Skin epidermis (tissue), 12 donors: ENCODE data around the gene PLCL2.
A peak's percentile ranks its signal among the peaks of the same experiment; 100 is the strongest.

ENCODE experiments used
- H3K27ac ChIP-seq, 21 experiments: fragments of 200-600 bp; sonication (generic) in 11 of 21; one replicate each; pipeline ENCODE4 v1.5.0; 2020; ENCODE audit warnings: mild to moderate bottlenecking in 3 of 21, inconsistent platforms in 2 of 21, moderate library complexity in 2 of 21
- H3K4me3 ChIP-seq, 7 experiments: fragments of 200-600 bp; sonication (generic) in 2 of 7; one replicate each; pipeline ENCODE4 v1.5.0; 2020; ENCODE audit warnings: inconsistent platforms in 2 of 7, mild to moderate bottlenecking in 2 of 7, moderate library complexity in 1 of 7

PLCL2 gene

DNA sequence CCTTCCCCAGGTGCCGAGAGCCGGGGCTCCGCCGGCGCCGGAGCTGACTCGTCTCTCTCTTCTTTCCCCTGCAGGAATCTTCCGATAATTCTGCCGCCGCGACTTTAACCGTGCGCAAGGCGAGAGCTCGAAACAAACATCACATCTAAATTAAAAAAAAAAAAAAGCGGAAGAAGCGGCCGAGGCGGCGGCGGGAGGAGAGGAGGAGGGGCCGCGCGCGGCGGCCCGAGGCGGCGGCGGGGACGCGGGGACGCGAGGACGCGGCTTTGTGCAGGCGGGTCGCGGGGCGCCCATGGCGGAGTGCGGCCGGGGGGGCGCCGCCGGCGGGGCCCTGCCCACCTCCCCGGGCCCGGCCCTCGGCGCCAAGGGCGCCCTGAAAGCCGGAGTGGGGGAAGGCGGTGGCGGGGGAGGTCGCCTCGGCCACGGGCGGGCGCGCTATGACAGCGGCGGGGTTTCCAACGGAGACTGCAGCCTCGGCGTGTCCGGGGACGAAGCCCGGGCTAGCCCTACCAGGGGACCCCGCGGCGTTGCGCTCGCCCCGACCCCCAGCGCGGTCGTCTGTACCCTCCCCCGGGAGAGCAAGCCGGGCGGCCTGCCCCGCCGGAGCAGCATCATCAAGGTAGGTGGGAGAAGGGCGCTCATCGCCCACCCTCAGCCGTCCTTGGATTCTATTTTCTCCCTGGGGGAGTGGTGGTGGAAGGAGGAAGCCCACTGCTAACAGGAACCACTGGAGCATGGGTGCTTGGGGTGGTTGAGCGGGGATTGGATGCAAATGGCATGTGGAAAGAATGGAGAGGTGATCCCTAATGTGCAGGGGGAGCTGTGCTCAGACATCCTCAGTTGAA lies at the start of gene PLCL2:
PLCL2 (plus strand) TSS at position 208 of the 845 bp plus-strand sequence; CDS start at position 293, 85 bp downstream.
- Histone ChIP-seq H3K4me3 (peak within 1 kb of the TSS; percentile 52 to 79 (median 65)), H3K27ac (peak within 1 kb of the TSS; percentile 81 to 98 (median 90))

DNA sequence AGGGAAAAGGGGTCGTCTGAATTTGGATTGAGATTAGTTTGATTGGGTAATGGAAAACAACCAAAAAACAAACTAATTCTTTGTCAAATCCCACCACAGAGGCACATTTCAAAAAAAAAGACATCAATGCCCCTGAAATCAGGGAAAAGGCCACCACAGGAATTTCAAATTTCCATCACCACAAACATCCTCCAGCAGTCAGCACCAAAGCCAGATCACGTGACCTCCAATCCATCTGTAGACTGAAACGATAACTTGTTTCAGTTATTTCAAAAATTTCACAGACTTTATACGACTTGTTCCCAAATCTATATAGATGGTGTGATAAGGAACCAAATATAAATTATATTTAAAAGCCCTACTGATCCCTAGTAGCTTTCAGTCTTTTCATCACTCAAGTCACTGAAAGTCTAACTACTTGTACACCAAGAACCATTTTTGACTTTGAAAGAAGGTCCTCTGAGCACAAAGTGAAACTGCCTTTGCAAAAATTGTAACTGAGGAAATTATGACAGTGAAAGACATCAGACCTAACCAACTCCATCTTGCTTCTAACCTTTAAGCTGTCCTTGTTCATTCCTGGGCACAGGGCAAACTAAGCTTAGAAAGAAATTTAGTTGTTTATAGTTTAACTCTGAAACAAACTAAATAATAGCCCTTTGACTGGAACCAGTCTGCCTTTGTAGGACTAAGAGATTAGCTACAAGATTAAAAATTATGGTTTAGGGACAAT lies 48.1 kb upstream of the PLCL2 start:
- H3K27ac ChIP-seq, result no peak overlapping the region

DNA sequence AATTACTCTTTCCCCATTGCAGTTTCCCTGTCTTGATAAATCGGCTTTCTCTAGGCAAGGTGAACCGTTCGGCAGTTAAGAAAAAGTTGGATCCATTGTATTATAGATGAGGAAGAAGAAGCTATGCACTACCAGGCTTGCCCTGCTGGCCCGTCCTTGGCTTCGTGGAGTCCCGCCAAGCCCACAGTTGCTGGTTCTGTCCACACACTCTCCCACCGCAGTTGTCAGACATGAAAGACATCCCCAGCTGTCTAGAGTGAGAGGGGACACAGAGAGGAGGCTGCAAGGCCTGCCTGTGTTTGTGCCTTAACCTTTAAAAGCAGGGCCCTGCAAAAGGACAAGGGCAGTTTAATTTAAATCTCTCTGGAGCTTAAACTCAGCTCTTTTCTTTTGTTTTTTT lies 47.2 kb upstream of the PLCL2 start:
- Histone ChIP-seq H3K4me3 (no peak overlapping the region), H3K27ac (no peak overlapping the region)

More for the DNA sequence above, 48.1 kb upstream of the PLCL2 start:
- H3K4me3 ChIP-seq, result no peak overlapping the region

DNA sequence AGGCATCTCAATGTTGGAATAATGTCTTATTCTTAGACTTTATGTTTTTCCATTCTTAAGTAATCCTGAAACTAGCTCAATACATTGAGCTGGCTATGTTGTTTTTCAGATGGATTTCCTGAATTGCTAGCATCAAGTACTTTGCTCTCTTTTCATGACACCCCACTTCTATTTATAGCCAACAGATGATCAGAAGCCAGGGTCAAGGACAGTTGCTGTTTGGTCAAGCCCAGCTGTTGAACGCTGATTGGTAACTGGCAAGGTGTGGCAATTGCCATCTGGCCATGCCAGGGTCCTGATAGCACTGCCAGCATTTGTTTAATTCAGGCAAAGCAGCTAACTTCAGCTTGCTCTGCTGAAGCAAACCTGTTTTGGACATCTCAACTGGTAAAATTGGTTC lies 46.2 kb upstream of the PLCL2 start:
- no peak overlapping the region for H3K27ac ChIP-seq
- no peak overlapping the region for H3K4me3 ChIP-seq

DNA sequence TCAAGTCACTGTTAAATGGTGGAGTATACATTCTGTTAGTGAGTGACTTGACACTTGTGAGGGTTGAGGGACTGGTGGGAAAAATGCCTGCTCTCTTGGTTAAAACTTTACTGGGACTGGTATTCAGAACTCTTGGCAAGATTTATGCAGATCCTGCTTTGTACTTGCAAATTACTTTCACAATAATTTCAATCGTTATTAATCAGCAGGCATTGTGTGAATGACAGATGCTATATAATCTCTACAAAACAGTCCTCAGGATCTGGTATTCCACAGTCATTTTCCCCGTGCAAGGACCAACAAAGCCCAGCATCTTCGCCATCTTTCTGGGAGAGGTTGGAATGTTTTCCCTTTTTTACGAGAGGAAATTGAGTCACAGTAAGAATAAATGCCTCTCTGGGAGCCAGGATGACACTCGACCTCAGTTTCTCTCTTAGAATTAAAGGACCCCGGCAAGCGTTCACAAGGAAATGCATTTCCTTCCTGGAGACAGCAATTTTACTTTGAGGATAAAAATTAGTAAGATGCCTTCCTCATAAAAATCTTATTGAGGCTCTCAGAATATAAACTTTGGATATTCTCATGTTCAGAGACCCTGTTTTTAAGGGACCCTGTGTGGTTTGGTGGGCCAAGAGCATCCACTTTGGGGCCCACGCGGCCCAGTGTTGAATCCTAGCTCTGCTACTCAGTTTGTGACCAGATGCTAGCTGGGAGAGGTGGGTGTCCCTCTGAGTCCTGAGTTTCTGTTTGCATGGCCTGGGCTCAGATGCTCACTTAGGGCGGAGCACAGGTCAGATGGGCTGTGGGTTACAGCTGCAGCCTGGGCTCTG lies 45.3 kb upstream of the PLCL2 start:
- H3K27ac ChIP-seq, result no peak overlapping the region
- no peak overlapping the region for H3K4me3 ChIP-seq

DNA sequence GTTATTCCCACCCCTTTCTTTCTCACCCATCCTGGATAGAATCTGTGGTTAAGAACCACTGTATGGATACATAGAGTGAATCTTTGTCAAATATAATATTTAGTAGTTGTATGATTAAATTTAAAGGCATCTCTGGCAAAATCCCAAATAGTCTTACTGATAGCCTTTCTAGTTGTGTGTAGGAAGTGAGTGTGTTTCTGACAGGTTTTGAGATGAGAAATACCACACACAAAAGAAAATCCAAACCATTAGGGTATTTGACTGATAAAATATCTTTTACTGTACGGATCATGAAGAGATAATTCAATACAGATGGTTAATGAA lies 44.7 kb upstream of the PLCL2 start:
- Histone ChIP-seq H3K4me3 (no peak overlapping the region), H3K27ac (no peak overlapping the region)

DNA sequence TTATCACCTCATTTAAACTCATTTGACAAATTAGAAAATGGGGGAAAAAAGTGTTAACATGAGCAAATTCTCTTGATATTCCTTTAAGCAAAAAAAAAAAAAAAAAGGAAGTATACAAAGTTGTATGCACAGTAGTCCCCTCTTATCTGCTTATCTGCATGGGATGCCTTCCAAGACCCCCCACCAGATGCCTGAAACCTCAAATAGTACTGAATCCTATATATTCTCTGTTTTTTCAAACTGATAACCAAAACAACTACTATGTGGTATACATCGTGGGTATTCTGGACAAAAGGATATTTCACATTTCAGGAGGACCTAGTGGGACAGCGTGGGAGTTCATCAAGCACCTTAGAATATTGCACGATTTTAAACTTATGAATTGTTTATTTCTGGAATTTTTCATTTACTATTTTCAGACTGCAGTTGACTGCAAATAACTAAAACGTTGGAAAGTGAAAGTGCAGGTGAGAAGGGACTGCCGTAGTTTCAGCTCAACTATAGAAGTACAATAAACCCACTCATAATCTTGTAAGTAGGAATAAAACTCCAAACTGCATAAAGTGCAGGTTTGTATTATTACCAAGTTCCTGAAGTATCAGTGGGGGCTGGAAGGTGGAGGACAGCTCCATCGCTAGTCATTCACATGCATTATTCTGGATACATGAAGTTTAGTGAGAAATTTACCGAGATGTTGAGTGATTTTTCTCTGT lies 43.6 kb upstream of the PLCL2 start:
- Histone ChIP-seq H3K4me3 (no peak overlapping the region), H3K27ac (peak overlapping the region in 6 of 21 experiments; percentile 62 to 92 (median 81))

DNA sequence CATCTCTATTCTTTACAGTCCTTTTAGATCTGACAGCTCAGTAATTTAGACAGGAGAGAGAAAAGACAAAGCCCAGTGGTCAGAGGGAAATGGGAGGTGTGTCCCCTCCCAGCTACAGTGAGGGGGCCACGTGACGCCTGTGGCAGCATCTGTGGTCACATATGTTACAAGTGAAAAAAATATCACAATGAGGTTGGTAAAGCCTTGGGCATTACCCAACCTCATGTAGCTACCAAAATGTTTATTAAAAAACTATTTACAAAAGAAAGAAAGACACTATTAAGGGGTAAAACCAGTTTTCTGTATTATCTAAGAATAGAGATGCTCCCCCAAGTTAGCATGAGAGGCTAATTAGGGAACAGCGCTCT lies 42.9 kb upstream of the PLCL2 start:
- Histone ChIP-seq H3K4me3 (no peak overlapping the region), H3K27ac (peak overlapping the region in 16 of 21 experiments; percentile 3 to 92 (median 66))

DNA sequence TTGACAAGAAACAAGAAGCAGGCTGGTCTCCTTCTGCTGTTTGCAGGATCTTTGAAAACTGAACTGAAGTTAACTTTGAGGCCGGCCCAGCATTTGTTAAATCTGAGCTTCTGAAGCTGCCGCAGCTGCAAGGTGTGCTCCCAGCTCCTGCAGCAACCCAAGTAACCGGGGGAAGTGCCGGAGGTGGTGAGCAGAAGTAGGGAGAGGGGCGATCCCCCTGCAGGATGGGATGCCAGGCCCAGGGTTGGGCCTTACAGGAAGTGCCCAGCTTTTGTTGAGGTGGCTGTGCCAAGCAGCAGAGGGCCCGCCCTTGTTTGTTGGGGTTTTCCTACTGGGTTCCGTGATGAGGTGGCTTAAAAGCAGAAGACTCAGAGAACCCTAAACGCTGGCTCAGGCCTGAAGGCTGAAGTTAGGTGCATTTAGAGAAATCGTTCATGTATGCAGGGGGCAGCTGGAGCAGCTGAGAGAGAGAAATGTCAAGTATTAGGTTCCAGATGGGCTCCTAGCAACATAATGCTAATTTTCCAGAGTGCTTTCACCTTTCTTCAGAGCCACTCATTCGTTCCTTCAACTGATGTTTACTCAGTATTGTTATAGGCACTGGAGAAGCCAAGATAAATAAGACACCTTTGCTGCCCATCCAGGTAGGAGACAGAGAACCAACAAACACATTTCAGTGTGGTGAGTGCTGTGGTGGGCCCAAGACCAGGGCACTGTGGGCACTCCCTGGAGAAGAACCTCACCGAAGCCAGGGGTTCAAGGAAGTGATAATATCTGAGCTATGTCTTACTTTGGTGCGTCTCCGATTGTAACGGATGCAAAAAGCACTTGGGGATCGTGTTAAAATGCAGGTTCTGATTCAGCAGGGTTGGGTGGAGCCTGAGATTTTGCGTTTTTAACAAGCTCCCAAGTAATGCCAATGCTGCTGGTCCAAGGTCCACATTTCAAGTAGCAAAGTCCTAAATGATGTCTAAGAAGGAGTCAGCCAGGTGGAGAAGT lies 42.2 kb upstream of the PLCL2 start:
- H3K27ac ChIP-seq, result peak overlapping the region in 17 of 21 experiments; percentile 3 to 92 (median 62)
- no peak overlapping the region for H3K4me3 ChIP-seq

DNA sequence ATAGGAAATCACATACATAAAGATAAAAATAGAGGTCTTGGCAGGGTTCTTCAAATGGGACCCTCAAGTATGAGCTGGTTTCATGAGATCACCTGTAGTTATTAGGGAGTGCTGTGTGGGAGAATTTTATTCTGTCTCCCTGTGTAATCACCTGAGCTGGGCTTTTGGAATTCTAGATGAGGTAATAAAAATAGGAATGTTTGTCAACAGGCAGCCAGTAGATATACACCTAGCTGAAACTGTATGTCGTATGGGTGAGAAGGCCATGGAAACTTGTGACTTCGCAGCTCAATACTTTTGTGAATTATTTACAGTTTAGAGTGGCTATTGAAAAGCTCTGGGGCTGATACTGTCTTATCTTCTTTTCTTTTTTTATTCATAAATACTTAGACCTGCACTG lies 40.5 kb upstream of the PLCL2 start:
- Histone ChIP-seq H3K27ac (peak overlapping the region in 1 of 21 experiments; percentile 92), H3K4me3 (no peak overlapping the region)

DNA sequence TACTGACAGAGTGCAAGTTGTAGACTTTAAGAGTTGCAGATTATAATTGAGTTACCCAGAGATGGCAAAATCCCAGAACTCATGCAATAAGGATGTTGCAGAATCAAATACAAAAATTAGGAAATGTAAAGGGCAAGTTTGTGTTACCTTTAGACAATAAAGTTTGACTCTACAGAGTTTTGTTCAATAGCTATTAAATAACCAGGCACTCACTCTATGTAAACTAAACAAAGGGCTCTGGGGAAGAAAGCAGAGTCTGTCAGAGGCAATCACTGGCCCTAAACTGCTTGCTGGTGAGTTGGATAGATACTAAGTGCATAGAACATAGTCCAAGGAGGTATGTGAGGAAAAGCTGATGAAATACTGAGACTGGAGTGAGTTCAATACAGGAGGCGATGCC lies 40.0 kb upstream of the PLCL2 start:
- no peak overlapping the region for H3K27ac ChIP-seq
- no peak overlapping the region for H3K4me3 ChIP-seq

DNA sequence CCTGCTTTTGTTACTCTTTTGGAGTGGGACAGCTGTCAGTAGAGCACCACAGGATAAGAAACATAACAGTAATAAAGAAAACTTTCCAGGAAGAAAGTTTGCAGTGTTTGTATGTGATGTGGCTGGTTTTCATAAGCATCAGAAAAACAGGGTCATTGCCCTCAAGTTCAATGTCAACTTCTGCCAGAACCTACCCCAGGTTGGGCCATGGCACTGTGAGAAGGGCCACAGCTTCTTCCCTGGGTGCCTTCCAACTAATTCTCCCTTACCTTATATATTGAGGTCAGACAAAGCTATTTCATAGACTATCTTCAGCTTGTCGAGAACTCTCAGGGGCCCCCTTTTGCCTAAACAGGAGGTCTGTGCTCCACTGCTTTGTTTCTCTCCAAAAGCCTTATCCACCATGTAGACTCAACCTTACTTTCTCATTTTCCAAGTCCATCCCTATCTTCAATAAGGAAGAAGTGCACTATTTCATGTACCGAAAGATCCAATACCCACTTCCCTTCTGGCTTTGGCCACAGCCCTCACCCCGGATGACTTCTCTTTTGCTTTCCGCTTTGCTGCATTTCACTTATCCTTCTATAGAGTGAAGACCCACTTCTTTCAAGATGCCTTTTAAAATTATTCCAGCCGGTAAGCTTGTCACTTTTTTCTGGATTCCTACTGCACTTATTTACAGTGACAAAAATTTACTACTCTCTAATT lies 38.2 kb upstream of the PLCL2 start:
- H3K27ac ChIP-seq, result no peak overlapping the region
- H3K4me3 ChIP-seq, result no peak overlapping the region

DNA sequence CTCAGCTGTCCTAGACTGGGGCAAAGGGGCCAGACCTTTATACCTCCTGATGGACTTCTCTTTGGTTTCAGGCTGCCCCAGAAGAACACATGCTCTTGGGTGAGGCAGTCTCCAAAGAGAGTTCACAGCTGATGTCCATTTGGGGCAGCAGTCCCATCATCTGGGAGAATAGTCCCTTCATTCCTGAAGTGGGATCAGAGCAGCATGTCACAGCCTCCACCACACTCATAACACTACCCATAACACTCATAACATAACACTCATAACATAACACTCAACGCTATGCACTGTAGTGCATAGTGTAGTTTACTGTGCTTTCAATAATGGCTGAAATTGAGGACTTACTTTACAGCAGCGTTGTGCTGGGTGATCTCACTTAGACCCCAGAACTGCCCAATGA lies 36.7 kb upstream of the PLCL2 start:
- H3K27ac ChIP-seq, result no peak overlapping the region

DNA sequence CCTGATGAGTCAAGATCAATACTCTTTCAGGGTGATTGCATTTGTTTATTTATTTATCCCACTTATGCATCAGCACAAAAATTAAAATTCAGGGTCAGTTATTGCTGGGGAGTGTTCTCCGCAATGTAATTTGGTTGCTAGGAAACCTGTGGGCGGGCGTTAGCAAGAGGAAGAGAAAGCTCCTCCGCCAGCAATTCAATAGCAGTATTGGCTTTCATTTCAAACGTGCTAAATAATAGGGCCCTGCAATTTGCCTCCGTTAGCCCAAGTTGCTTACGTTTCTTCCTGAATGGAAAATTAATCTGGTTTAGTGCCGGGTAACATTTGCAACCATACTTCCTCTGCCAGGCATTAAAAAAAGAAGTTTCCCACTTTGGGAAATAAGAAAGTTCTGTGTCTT lies 35.5 kb upstream of the PLCL2 start:
- H3K4me3 ChIP-seq, result no peak overlapping the region

More for the DNA sequence above, 36.7 kb upstream of the PLCL2 start:
- no peak overlapping the region for H3K4me3 ChIP-seq

DNA sequence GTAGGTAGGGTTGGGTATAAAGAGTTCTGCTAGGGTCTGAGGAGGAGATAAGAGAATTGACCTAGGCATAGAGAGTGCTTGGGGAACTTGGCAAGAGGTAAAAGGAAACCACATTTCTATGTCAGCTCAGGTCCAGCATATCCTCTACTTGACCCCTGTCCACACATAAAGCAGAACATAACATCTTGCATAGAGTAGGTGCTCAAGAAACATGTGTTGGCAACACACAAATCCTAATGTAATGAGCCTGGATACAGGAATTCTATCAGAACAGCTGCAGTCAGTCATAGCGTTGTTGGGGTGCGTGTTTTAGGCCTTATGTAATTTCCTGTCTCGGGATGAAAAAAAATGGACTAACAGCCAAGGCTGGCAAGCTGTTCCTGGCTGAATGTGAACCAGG lies 35.0 kb upstream of the PLCL2 start:
- peak overlapping the region in 10 of 21 experiments; percentile 8 to 44 (median 29) for H3K27ac ChIP-seq
- no peak overlapping the region for H3K4me3 ChIP-seq

More for the DNA sequence above, 35.5 kb upstream of the PLCL2 start:
- peak overlapping the region in 9 of 21 experiments; percentile 21 to 44 (median 31) for H3K27ac ChIP-seq

DNA sequence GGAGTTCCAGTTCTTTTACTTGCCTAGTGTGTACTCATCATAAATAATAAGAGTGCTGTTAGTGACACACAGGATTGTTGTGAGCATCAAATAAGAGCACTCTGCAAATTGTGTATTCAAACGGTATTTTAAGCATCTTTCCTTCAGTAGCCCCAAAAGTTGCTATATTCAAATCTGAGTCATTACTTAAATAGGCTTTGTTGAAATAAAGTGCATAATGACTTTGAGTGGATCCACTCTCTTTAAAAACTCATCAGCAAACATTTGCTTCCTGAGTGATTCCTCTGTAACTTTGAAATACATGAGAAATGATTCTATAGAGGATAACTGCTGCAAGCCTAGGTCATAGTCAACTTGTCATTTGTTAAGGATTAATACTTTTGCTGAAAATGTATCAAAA lies 29.3 kb upstream of the PLCL2 start:
- H3K27ac ChIP-seq, result no peak overlapping the region

DNA sequence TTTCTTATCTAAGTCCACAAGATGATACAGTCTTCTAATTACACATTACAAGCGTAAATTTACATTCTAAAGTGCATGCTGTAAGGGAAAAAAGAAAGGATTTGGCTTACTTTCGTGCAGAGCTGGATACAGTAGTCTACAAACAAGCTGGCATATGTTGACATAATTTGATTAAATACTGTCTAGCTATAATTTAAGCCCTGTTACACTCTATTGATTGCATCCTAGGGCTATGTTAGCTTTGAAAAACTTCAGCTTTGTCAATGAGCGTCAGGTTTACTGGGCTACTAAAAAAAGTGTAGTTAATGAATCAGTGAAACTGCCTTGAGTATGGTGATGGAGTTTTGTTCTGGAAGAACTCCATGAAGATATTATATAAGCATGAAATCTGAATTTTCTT lies 24.5 kb upstream of the PLCL2 start:
- H3K4me3 ChIP-seq, result no peak overlapping the region
- H3K27ac ChIP-seq, result no peak overlapping the region

More for the DNA sequence above, 29.3 kb upstream of the PLCL2 start:
- H3K4me3 ChIP-seq, result no peak overlapping the region

DNA sequence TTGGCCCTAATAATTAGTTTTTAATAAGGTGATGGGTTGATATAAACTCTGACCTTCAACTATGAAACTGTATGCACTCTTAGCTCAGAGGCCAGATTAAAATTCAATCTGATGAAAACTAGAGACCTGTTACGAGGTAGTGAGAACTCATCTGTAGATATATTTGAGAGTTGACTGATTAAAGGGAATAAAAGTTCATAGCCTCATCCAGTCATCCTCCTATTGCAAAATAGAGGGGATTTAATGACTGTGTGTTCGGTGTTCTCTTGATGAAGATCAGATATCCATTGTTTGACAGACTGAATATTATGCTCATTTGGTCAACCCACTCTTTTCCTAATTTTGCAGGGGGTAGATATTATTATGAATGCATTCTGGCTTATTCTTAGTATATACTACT lies 23.3 kb upstream of the PLCL2 start:
- Histone ChIP-seq H3K27ac (no peak overlapping the region), H3K4me3 (no peak overlapping the region)
